A549 (cell line): ENCODE results near the gene RBPJ. TPM values are rescaled to one million over a fixed set of nuclear protein-coding genes. Genes with fewer than 3 reads are reported as not detected.

ENCODE experiments used
- ATAC-seq, 2 experiments: fragments of 200-7000 bp in 1 of 2; fragments of >200 bp in 1 of 2; cut with Nextera tagmentation in 1 of 2; cut with Tn5 transposase in 1 of 2; 3 replicates each; pipeline versions ENCODE4 v1.8.0 to v1.9.1; 2018 to 2020; ENCODE audit warnings: mild to moderate bottlenecking in 1 of 2, moderate library complexity in 1 of 2
- CTCF ChIA-PET: fragments of 300-600 bp; sonication (Branson Sonifier 250); formaldehyde crosslinking; extraction: SDS; loops from one replicate; lab custom pipeline; 2021; ENCODE audit warnings: antibody characterized with exemption, inconsistent platforms; lab: Yijun Ruan, JAX
- POLR2A ChIA-PET: fragments of 350-600 bp; formaldehyde crosslinking; extraction: SDS; loops from one replicate; lab custom pipeline; 2021; ENCODE audit warnings: antibody characterized with exemption, inconsistent platforms; lab: Yijun Ruan, JAX
- DNase-seq, 2 experiments: peaks; one replicate each; pipeline versions ENCODE4 v3.0.0 to v3.0.0-alpha.2; 2011 to 2016; ENCODE audit warnings: low read depth in 1 of 2, low spot score in 1 of 2
- FAIRE-seq: peaks from 2 replicates; lab custom pipeline; 2011; peaks lifted over from hg19 to GRCh38; lab: Jason Lieb, UNC
- H3K27ac ChIP-seq, 2 experiments: fragments of >200 bp; sonication (Bioruptor Twin); formaldehyde crosslinking; 3 replicates each; pipeline ENCODE4 v1.5.1; 2016 to 2017
- H3K4me1 ChIP-seq: fragments of >200 bp; sonication (Bioruptor Twin); formaldehyde crosslinking; 3 replicates; pipeline ENCODE4 v1.6.1; 2016
- H3K4me2 ChIP-seq: fragments of >200 bp; sonication (Bioruptor Twin); formaldehyde crosslinking; 3 replicates; pipeline ENCODE4 v1.6.1; 2016
- H3K4me3 ChIP-seq: fragments of >200 bp; sonication (Bioruptor Twin); formaldehyde crosslinking; 3 replicates; pipeline ENCODE4 v1.5.1; 2016
- H3K9me3 ChIP-seq: fragments of >200 bp; sonication (Bioruptor Twin); formaldehyde crosslinking; 3 replicates; pipeline ENCODE4 v1.6.1; 2016
- BHLHE40 ChIP-seq: IDR thresholded peaks from 2 replicates; pipeline ENCODE4 v1.6.1; 2012; ENCODE audit warnings: low read depth, low read length, inconsistent platforms
- CBX2 ChIP-seq: fragments of 200-600 bp; sonication (generic); IDR thresholded peaks from 2 replicates; pipeline ENCODE4 v1.6.1; 2016; ENCODE audit warnings: low read depth, mild to moderate bottlenecking, borderline replicate concordance
- EHMT2 ChIP-seq: fragments of 200-600 bp; sonication (generic); IDR thresholded peaks from 2 replicates; pipeline ENCODE4 v1.6.1; 2016; ENCODE audit warnings: antibody characterized with exemption, low read depth, mild to moderate bottlenecking, moderate library complexity
- EP300 ChIP-seq, 2 experiments: fragments of >200 bp; sonication (Bioruptor Twin); formaldehyde crosslinking; IDR thresholded peaks; 2 replicates in 1 of 2; 3 replicates in 1 of 2; pipeline ENCODE4 v1.6.1; 2016 to 2017
- ESRRA ChIP-seq: fragments of 150-350 bp; IDR thresholded peaks from 2 replicates; pipeline ENCODE4 v1.6.1; 2014; ENCODE audit warnings: mild to moderate bottlenecking, low read length, borderline replicate concordance
- FOXS1 ChIP-seq: fragments of 250-450 bp; sonication (Bioruptor Pico); IDR thresholded peaks from 2 replicates; pipeline ENCODE4 v1.5.0; 2020; ENCODE audit warnings: mild to moderate bottlenecking, moderate library complexity
- HDAC2 ChIP-seq: fragments of 200-600 bp; sonication (generic); IDR thresholded peaks from 2 replicates; pipeline ENCODE4 v1.6.1; 2016
- HES2 ChIP-seq: fragments of >200 bp; sonication (Bioruptor Twin); formaldehyde crosslinking; IDR thresholded peaks from 2 replicates; pipeline ENCODE4 v1.6.1; 2016
- HOXB5 ChIP-seq: fragments of 250-450 bp; sonication (Bioruptor Pico); IDR thresholded peaks from 2 replicates; pipeline ENCODE4 v1.5.0; 2020; ENCODE audit warnings: mild to moderate bottlenecking, moderate library complexity
- JUN ChIP-seq, 2 experiments: fragments of >200 bp; sonication (Bioruptor Twin); formaldehyde crosslinking; IDR thresholded peaks; 2 replicates in 1 of 2; 3 replicates in 1 of 2; pipeline ENCODE4 v1.6.1; 2016 to 2017
- JUNB ChIP-seq: fragments of >200 bp; sonication (Bioruptor Twin); formaldehyde crosslinking; IDR thresholded peaks from 2 replicates; pipeline ENCODE4 v1.6.1; 2016
- MAFK ChIP-seq: fragments of 450-650 bp; IDR thresholded peaks from 2 replicates; pipeline ENCODE4 v1.6.1; 2014; ENCODE audit not compliant: partially characterized antibody
- NPAS2 ChIP-seq: fragments of 250-450 bp; sonication (Bioruptor Pico); IDR thresholded peaks from 2 replicates; pipeline ENCODE4 v1.8.0; 2022; ENCODE audit warnings: mild to moderate bottlenecking, moderate library complexity, borderline replicate concordance
- NR3C1 ChIP-seq: fragments of >200 bp; sonication (Bioruptor Twin); formaldehyde crosslinking; IDR thresholded peaks from 3 replicates; pipeline ENCODE4 v1.6.1; 2017
- POLR2A ChIP-seq: IDR thresholded peaks from 2 replicates; pipeline ENCODE4 v1.6.1; 2012; ENCODE audit warnings: mild to moderate bottlenecking, low read length
- POLR2AphosphoS2 ChIP-seq: conservative IDR thresholded peaks from 2 replicates; pipeline ENCODE4 v1.6.1; 2012; ENCODE audit warnings: low read length, improper control_type of control experiment, inconsistent platforms
- RAD21 ChIP-seq, 2 experiments: fragments of >200 bp in 1 of 2; sonication (Bioruptor Twin) in 1 of 2; formaldehyde crosslinking in 1 of 2; IDR thresholded peaks in 1 of 2; conservative IDR thresholded peaks in 1 of 2; 2 replicates in 1 of 2; 3 replicates in 1 of 2; pipeline ENCODE4 v1.6.1; 2012 to 2018; ENCODE audit warnings: inconsistent platforms in 1 of 2
- RARB ChIP-seq: fragments of 250-450 bp; sonication (Bioruptor Pico); IDR thresholded peaks from 2 replicates; pipeline ENCODE4 v1.8.0; 2021; ENCODE audit warnings: mild to moderate bottlenecking, moderate library complexity
- RCOR1 ChIP-seq: fragments of 150-350 bp; IDR thresholded peaks from 2 replicates; pipeline ENCODE4 v1.6.1; 2014; ENCODE audit warnings: antibody characterized with exemption, low read length, low read depth
- RFX5 ChIP-seq: fragments of 450-650 bp; IDR thresholded peaks from 2 replicates; pipeline ENCODE4 v1.7.1; 2014; ENCODE audit warnings: antibody characterized with exemption, mild to moderate bottlenecking, moderate library complexity
- RNF2 ChIP-seq: fragments of 200-600 bp; sonication (generic); IDR thresholded peaks from 2 replicates; pipeline ENCODE4 v1.6.1; 2016; ENCODE audit warnings: low read depth, mild to moderate bottlenecking, antibody characterized with exemption, moderate library complexity, borderline replicate concordance
- SMC3 ChIP-seq: fragments of >200 bp; sonication (Bioruptor Twin); formaldehyde crosslinking; IDR thresholded peaks from 3 replicates; pipeline ENCODE4 v1.6.1; 2018; ENCODE audit warnings: inconsistent platforms
- ZC3H11A ChIP-seq: fragments of 450-650 bp; IDR thresholded peaks from 2 replicates; pipeline ENCODE4 v1.6.1; 2014; ENCODE audit warnings: antibody characterized with exemption, mild to moderate bottlenecking
- ZFP36 ChIP-seq: fragments of 450-650 bp; IDR thresholded peaks from 2 replicates; pipeline ENCODE4 v1.6.1; 2014; ENCODE audit warnings: borderline replicate concordance; ENCODE audit not compliant: partially characterized antibody
- ZNF302 ChIP-seq: fragments of 250-450 bp; sonication (Bioruptor Pico); IDR thresholded peaks from 2 replicates; pipeline ENCODE4 v1.9.0; 2021; ENCODE audit warnings: inconsistent platforms, mild to moderate bottlenecking, moderate library complexity
- whole genome bisulfite sequencing: methylation state at CpG from one replicate; pipeline ENCODE4 v1.1.6; 2017; ENCODE audit errors: missing lambda C conversion rate; 5-methylcytosine and 5-hydroxymethylcytosine counted together
- polyA plus RNA-seq, 4 experiments: library from polyadenylated mRNA; depleted of rRNA in 3 of 4; stranded (reverse); fragments of >200 nt; fragmentation: RNase III in 1 of 4; extraction: RNeasy Plus Mini Kit Qiagen cat#74134 plus additional on column Dnase treatment in 1 of 4; gene quantifications; 2 replicates in 3 of 4; 3 replicates in 1 of 4; pipeline ENCODE4 v1.2.3, GENCODE V29; 2011 to 2017
- TF ChIP-seq, protein P1 (sequence below): fragments of 200-600 bp; sonication (generic); IDR thresholded peaks from 2 replicates; pipeline ENCODE4 v1.6.1; 2016; ENCODE audit warnings: antibody characterized with exemption, mild to moderate bottlenecking, moderate library complexity
- TF ChIP-seq, protein P2 (sequence below): IDR thresholded peaks from 2 replicates; pipeline ENCODE4 v1.6.1; 2012; ENCODE audit warnings: low read depth, borderline replicate concordance

Gene RBPJ
- polyA plus RNA-seq, 2 of the 4 experiments (the other 2 are of a cell fraction), result 16.5 to 37.1 TPM

DNA sequence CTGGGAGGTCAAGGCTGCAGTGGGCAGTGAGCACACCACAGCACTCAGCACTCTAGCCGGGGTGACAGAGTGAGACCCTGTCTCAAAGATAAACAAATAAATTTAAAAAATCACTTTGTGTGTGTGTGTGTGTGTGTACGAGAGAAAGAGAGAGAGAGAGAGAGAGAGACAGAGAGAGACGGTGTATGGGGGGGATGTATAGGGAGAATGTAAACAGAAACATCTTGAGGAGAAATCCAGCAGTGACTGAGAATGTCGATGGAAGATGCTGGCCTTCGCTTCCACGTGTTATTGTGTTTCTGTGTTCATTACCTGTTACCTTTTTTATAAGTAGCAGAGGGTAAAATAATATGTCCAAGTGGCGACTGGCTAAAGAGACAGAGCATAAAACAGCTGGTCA lies 23.6 kb upstream of the RBPJ start:
- ATAC-seq (no peak), DNase-seq (no peak), FAIRE-seq (no peak)
- Histone ChIP-seq H3K4me3 (no peak overlapping the region), H3K9me3 (no peaks in the 10 kb centered on the region), H3K4me1 (no peaks in the 10 kb centered on the region), H3K27ac (no peak overlapping the region), H3K4me2 (no peak overlapping the region)
- ChIA-PET POLR2A (no interaction called here), CTCF (no interaction called here)
- no peak for TF ChIP-seq JUNB
- TF ChIP-seq EP300 (IDR thresholded peaks at IDR 0.05), result no peak
- no peak for TF ChIP-seq RARB (CRISPR knock-in tag)
- TF ChIP-seq MAFK, result no peak
- no peak for TF ChIP-seq EHMT2
- no peak for TF ChIP-seq JUN (IDR thresholded peaks at IDR 0.05)
- no peak for TF ChIP-seq HOXB5
- no peak for TF ChIP-seq ZC3H11A
- no peak for TF ChIP-seq HES2
- no peak for TF ChIP-seq ESRRA
- no peak for TF ChIP-seq RCOR1
- no peak for TF ChIP-seq NR3C1
- WGBS, result 79% methylated on average over 7 of the region's 7 CpGs

DNA sequence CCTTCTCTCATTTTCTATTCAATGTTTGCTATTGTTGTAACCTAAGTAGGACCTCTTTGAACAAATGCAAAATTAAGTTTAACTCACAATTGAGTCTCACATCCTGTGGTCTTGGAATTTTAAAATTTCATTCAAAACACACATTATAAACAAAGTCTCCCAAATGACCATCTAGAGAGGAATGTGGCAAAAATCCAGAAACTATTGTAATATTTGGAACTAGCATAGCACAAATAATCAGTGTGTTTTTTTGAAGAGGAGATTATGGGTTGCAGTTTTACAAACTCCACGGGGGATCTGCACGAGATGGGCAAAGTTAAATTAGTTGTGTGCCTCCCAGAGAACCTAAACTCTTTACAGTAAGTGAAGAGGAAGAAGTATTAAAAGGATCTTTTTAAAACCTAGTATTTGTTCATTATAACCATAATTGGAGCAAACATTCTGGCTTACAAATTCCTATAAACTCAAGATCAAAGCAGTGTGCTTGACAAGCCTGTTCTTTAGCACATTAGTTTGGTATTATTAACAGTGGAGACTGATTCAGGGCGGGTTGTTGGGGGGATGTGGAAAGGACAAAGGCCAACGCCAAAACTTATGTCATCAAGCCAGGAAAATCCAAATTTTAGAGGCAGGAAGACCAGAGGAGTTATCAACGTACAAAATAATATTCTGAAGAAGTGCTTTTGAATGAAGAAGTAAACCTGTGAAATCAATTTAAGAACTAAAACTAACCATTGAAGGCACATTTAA lies 22.4 kb upstream of the RBPJ start:
- Histone ChIP-seq H3K4me3 (no peak overlapping the region), H3K9me3 (no peaks in the 10 kb centered on the region), H3K4me2 (no peak overlapping the region), H3K4me1 (no peaks in the 10 kb centered on the region), H3K27ac (no peak overlapping the region)
- WGBS, result 50% methylated on average over 5 of the region's 5 CpGs
- POLR2A ChIA-PET, result no interaction called here
- DNase-seq, result no peak
- no peak for ATAC-seq
- CTCF ChIA-PET, result no interaction called here
- TF ChIP-seq POLR2AphosphoS2, result no peak
- no peak for TF ChIP-seq MAFK
- TF ChIP-seq, protein P1, sequence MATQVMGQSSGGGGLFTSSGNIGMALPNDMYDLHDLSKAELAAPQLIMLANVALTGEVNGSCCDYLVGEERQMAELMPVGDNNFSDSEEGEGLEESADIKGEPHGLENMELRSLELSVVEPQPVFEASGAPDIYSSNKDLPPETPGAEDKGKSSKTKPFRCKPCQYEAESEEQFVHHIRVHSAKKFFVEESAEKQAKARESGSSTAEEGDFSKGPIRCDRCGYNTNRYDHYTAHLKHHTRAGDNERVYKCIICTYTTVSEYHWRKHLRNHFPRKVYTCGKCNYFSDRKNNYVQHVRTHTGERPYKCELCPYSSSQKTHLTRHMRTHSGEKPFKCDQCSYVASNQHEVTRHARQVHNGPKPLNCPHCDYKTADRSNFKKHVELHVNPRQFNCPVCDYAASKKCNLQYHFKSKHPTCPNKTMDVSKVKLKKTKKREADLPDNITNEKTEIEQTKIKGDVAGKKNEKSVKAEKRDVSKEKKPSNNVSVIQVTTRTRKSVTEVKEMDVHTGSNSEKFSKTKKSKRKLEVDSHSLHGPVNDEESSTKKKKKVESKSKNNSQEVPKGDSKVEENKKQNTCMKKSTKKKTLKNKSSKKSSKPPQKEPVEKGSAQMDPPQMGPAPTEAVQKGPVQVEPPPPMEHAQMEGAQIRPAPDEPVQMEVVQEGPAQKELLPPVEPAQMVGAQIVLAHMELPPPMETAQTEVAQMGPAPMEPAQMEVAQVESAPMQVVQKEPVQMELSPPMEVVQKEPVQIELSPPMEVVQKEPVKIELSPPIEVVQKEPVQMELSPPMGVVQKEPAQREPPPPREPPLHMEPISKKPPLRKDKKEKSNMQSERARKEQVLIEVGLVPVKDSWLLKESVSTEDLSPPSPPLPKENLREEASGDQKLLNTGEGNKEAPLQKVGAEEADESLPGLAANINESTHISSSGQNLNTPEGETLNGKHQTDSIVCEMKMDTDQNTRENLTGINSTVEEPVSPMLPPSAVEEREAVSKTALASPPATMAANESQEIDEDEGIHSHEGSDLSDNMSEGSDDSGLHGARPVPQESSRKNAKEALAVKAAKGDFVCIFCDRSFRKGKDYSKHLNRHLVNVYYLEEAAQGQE, result no peak
- no peak for TF ChIP-seq RCOR1
- TF ChIP-seq ZFP36, result no peak
- no peak for TF ChIP-seq RNF2
- TF ChIP-seq RAD21 (conservative IDR thresholded peaks at IDR 0.05 in 1 of 2, IDR thresholded peaks at IDR 0.05 in 1 of 2), result no peak
- no peak for FAIRE-seq

DNA sequence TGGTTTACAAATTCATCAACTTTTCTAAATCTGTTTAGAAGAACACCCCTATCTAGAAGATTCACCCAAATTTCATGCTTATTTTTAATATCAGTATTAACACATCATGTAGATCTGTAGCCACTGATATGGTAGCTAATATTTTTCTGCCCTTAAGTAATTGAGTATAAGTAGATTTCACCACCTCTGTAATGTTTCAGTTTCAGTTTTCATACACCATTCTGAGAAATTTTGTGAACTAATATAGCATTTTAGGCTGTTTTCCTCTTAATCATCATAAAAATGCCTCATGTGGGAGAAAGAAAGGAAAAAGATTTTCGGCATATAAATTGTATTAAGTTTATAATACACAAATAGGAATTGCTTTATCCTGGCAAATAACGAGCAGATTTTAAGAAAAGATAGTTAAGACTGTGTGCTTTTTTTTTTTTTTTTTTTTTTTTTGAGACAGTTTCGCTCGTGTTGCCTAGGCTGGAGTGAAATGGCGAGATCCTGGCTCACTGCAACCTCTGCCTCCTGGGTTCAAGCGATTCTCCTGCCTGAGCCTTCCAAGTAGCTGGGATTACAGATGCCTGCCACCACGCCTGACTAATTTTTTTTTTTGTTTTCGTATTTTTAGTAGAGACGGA lies 21.4 kb upstream of the RBPJ start:
- no peaks in the 10 kb centered on the region for H3K9me3 ChIP-seq
- no peaks in the 10 kb centered on the region for H3K4me1 ChIP-seq
- no peak overlapping the region for H3K27ac ChIP-seq
- no peak overlapping the region for H3K4me3 ChIP-seq
- DNase-seq (no peak), FAIRE-seq (no peak), ATAC-seq (no peak)
- CTCF ChIA-PET, result no interaction called here
- no peak overlapping the region for H3K4me2 ChIP-seq
- no peak for TF ChIP-seq FOXS1 (CRISPR knock-in tag)
- TF ChIP-seq HOXB5, result no peak
- TF ChIP-seq RFX5, result no peak
- no peak for TF ChIP-seq HES2
- TF ChIP-seq JUN (IDR thresholded peaks at IDR 0.05), result no peak
- no peak for TF ChIP-seq RCOR1
- no peak for TF ChIP-seq NPAS2 (CRISPR knock-in tag)
- TF ChIP-seq, protein P2, sequence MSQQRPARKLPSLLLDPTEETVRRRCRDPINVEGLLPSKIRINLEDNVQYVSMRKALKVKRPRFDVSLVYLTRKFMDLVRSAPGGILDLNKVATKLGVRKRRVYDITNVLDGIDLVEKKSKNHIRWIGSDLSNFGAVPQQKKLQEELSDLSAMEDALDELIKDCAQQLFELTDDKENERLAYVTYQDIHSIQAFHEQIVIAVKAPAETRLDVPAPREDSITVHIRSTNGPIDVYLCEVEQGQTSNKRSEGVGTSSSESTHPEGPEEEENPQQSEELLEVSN, result no peak
- no peak for TF ChIP-seq HDAC2
- TF ChIP-seq BHLHE40, result no peak
- no peak for TF ChIP-seq POLR2A
- TF ChIP-seq CBX2, result no peak
- no peak for TF ChIP-seq EP300 (IDR thresholded peaks at IDR 0.05)
- TF ChIP-seq SMC3, result no peak
- no peak for TF ChIP-seq ZNF302 (CRISPR knock-in tag)
- no peak for TF ChIP-seq MAFK
- no peak for TF ChIP-seq JUNB
- no peak for TF ChIP-seq NR3C1
- WGBS, result 59% methylated on average over 9 of the region's 9 CpGs
- POLR2A ChIA-PET, result no interaction called here
